A549 (cell line): ENCODE measurements around the gene ACAD10.

Source experiments
- CEBPB ChIP-seq, 2 experiments: fragments of >200 bp in 1 of 2; sonication (Bioruptor Twin) in 1 of 2; formaldehyde crosslinking in 1 of 2; IDR thresholded peaks; 2 replicates each; pipeline ENCODE4 v1.6.1; 2012 to 2016
- CTCF ChIP-seq: fragments of >200 bp; sonication (Bioruptor Twin); formaldehyde crosslinking; IDR thresholded peaks from 3 replicates; pipeline ENCODE4 v1.5.1; 2016
- ELK1 ChIP-seq: fragments of 150-350 bp; IDR thresholded peaks from 2 replicates; pipeline ENCODE4 v1.6.1; 2014; ENCODE audit warnings: low read depth, mild to moderate bottlenecking, low read length
- EP300 ChIP-seq, 2 experiments: fragments of >200 bp; sonication (Bioruptor Twin); formaldehyde crosslinking; IDR thresholded peaks; 2 replicates in 1 of 2; 3 replicates in 1 of 2; pipeline ENCODE4 v1.6.1; 2016 to 2017
- HDAC2 ChIP-seq: fragments of 200-600 bp; sonication (generic); IDR thresholded peaks from 2 replicates; pipeline ENCODE4 v1.6.1; 2016
- NR3C1 ChIP-seq: fragments of >200 bp; sonication (Bioruptor Twin); formaldehyde crosslinking; IDR thresholded peaks from 3 replicates; pipeline ENCODE4 v1.6.1; 2017
- POLR2A ChIP-seq: IDR thresholded peaks from 2 replicates; pipeline ENCODE4 v1.6.1; 2012; ENCODE audit warnings: mild to moderate bottlenecking, low read length
- RAD21 ChIP-seq, 2 experiments: fragments of >200 bp in 1 of 2; sonication (Bioruptor Twin) in 1 of 2; formaldehyde crosslinking in 1 of 2; IDR thresholded peaks in 1 of 2; conservative IDR thresholded peaks in 1 of 2; 2 replicates in 1 of 2; 3 replicates in 1 of 2; pipeline ENCODE4 v1.6.1; 2012 to 2018; ENCODE audit warnings: inconsistent platforms in 1 of 2
- RFX5 ChIP-seq: fragments of 450-650 bp; IDR thresholded peaks from 2 replicates; pipeline ENCODE4 v1.7.1; 2014; ENCODE audit warnings: antibody characterized with exemption, mild to moderate bottlenecking, moderate library complexity
- RNF2 ChIP-seq: fragments of 200-600 bp; sonication (generic); IDR thresholded peaks from 2 replicates; pipeline ENCODE4 v1.6.1; 2016; ENCODE audit warnings: low read depth, mild to moderate bottlenecking, antibody characterized with exemption, moderate library complexity, borderline replicate concordance
- TF ChIP-seq, protein P1 (sequence below): fragments of 450-650 bp; IDR thresholded peaks from 2 replicates; pipeline ENCODE4 v1.6.1; 2014; ENCODE audit warnings: antibody characterized with exemption
- TF ChIP-seq, protein P2 (sequence below): fragments of 200-600 bp; sonication (generic); IDR thresholded peaks from 2 replicates; pipeline ENCODE4 v1.6.1; 2016; ENCODE audit warnings: antibody characterized with exemption, mild to moderate bottlenecking, moderate library complexity

DNA sequence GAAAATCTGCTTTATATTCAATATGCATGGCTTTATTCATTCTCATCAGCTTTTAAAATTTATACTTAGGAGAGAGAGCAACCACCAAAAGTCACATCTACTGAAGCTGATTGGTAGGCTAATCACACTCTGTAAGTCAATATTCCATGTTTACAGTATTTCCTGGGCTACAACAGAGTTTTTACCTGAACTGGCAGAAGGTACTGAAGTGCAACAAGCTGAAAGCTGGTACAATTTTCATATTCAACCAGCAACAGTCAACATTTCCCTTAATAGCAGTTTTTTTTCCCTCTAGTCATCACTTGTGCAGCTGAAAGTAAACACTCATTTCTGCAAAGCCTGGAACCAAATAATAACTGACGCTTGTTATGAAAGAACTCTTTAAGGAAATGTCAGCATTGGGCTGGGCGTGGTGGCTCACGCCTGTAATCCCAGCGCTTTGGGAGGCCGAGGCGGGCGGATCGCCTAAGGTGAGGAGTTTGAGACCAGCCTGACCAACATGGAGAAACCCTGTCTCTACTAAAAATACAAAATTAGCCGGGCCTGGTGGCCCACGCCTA is 13.0 kb upstream of the ACAD10 start:
- TF ChIP-seq EP300 (IDR thresholded peaks at IDR 0.05) (no peak), CTCF (no peak), RFX5 (no peak), CEBPB (IDR thresholded peaks at IDR 0.05) (no peak), RAD21 (conservative IDR thresholded peaks at IDR 0.05 in 1 of 2, IDR thresholded peaks at IDR 0.05 in 1 of 2) (no peak), ELK1 (no peak), NR3C1 (no peak), POLR2A (no peak), RNF2 (no peak), HDAC2 (no peak)
- TF ChIP-seq, protein P1, sequence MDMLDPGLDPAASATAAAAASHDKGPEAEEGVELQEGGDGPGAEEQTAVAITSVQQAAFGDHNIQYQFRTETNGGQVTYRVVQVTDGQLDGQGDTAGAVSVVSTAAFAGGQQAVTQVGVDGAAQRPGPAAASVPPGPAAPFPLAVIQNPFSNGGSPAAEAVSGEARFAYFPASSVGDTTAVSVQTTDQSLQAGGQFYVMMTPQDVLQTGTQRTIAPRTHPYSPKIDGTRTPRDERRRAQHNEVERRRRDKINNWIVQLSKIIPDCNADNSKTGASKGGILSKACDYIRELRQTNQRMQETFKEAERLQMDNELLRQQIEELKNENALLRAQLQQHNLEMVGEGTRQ = no peak
- TF ChIP-seq, protein P2, sequence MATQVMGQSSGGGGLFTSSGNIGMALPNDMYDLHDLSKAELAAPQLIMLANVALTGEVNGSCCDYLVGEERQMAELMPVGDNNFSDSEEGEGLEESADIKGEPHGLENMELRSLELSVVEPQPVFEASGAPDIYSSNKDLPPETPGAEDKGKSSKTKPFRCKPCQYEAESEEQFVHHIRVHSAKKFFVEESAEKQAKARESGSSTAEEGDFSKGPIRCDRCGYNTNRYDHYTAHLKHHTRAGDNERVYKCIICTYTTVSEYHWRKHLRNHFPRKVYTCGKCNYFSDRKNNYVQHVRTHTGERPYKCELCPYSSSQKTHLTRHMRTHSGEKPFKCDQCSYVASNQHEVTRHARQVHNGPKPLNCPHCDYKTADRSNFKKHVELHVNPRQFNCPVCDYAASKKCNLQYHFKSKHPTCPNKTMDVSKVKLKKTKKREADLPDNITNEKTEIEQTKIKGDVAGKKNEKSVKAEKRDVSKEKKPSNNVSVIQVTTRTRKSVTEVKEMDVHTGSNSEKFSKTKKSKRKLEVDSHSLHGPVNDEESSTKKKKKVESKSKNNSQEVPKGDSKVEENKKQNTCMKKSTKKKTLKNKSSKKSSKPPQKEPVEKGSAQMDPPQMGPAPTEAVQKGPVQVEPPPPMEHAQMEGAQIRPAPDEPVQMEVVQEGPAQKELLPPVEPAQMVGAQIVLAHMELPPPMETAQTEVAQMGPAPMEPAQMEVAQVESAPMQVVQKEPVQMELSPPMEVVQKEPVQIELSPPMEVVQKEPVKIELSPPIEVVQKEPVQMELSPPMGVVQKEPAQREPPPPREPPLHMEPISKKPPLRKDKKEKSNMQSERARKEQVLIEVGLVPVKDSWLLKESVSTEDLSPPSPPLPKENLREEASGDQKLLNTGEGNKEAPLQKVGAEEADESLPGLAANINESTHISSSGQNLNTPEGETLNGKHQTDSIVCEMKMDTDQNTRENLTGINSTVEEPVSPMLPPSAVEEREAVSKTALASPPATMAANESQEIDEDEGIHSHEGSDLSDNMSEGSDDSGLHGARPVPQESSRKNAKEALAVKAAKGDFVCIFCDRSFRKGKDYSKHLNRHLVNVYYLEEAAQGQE = no peak
